GM21360 (cell line): ENCODE data around the gene UBL4A.

Experiments used
- ATAC-seq: cut with Tn5 transposase; IDR thresholded peaks from one replicate; pipeline ENCODE4 v1.9.1; 2021; ENCODE audit warnings: mild to moderate bottlenecking, moderate library complexity; ENCODE audit not compliant: unreplicated experiment

UBL4A gene

DNA sequence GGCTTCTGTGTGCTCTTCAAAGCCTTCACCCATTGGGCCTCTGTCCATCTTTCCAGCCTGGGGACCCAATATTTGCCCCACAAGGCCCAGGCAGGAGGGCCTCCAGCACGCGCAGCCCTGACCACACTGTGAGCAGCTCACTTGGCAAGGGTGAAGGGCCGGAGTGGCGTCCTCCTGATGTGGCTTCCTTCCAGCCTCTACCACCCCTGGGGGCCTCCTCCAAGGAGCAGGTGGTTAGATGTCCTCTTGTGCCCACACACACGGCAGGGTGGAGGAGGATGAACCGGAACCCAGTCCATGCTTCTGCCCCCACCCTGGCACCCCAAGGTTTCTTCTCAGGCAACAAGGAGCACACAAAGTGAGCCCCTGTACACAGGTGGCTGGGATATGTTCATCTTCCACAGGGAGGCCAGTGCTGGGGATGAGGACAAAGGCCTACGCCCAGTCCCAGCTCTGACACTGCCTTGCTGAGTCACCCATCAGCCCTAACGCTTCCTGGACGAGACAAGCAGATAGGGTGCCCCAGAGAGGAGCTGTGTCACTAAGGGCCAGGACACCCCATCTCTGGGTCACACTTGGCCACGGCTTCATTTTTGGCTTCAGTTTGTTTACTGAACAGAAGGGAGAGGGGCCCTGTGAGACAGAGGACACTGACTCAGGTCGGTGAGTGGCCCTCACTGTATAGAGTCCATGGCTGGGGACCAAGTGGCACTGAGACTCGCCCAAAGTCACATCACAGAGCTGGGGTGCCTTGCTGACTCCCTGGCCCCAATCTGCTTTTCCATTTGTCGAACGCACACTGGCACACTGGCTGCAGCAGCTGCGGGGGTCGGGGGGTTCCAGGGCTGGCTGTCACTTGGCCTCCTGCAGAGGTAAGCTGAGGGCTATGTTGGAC, 1.9 kb downstream of the UBL4A start:
- ATAC-seq, result no peak

DNA sequence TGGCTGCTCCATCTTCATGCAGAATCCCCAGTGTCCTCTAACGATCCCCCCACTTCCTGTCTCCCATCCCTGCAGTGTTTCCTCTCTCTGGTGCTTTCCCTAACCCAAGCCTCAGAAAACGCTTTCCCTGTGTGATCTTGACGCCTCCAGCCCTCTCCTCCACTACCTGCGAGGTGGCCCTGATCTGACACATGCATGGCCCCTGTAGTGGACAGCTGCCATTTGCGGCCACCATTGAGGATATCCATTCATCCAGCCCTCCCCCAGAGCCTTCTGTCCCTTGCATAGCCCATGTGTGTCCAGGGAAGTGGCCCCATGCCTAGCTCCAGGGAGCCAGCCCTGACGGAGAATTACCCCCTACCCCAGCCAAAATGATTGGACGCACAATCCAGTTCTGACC, 3.1 kb downstream of the UBL4A start:
- no peak for ATAC-seq

DNA sequence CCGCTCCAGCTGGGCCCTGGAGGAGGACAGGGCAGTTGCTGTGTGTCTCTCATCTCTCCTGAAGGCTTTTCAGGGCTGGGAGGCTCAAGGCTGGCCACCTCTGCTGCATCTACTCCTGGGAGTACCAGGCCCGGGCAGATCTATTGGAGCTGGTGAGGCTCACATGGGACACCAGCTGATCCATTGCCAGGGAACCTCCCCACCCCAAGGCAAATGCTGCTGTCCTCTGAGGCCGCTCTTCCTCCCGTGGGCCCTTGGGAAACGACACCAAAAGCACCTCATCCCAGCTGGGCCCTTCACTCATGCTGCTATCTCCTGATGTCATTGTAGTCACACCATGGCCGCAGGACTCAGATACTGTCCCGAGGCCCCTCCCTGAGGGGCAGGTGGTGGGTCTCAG, 3.6 kb downstream of the UBL4A start:
- no peak for ATAC-seq

DNA sequence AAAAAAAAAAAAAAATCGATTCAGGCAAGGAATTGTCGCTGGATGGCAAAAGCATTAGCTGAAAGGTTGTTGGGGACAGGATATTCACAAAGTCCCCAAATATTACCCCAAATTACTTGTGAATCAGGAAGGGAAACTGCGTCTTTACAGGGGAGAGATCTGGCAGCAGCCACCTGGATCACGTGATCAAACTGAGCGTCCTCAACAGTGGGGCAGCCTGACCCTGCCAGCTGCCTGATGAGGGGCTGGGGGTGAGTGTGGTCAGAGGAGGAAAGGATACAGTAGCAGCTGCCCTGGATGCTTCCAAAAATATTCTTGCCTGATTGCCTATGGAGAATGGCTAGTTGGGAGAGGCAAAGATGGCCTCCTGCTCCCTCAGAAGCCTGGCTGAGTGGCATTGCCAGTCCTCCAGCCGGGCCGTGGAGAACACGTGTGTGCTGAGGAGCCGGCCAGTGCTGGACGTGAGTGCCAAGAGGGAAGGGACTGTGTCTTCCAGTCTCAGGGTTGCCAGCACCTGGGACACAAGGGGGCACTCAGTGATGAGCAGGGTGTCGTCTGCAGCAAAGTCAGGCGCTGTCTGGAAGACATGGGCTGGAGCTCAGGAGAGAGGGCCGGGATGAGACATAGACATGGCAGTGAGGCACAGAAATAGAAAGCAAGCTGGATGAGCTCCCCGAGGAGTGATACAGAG, 4.4 kb downstream of the UBL4A start:
- ATAC-seq, result no peak

DNA sequence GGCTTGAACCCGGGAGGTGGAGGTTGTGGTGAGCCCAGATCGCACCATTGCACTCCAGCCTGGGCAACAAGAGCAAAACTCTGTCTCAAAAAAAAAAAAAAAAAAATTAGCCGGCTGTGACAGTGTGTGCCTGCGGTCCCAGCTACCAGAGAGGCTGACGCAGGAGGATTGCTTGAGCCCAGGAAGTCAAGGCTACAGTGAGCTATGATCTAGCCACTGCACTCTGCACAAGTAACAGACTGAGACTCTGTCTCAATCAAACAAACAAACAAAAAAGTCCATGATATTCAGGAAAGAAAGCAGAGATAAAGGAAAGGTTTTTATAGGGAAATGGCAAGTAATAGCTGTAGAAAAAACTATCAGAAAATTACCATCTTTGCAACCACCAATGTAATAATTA, 5.2 kb downstream of the UBL4A start:
- ATAC-seq, result no peak

DNA sequence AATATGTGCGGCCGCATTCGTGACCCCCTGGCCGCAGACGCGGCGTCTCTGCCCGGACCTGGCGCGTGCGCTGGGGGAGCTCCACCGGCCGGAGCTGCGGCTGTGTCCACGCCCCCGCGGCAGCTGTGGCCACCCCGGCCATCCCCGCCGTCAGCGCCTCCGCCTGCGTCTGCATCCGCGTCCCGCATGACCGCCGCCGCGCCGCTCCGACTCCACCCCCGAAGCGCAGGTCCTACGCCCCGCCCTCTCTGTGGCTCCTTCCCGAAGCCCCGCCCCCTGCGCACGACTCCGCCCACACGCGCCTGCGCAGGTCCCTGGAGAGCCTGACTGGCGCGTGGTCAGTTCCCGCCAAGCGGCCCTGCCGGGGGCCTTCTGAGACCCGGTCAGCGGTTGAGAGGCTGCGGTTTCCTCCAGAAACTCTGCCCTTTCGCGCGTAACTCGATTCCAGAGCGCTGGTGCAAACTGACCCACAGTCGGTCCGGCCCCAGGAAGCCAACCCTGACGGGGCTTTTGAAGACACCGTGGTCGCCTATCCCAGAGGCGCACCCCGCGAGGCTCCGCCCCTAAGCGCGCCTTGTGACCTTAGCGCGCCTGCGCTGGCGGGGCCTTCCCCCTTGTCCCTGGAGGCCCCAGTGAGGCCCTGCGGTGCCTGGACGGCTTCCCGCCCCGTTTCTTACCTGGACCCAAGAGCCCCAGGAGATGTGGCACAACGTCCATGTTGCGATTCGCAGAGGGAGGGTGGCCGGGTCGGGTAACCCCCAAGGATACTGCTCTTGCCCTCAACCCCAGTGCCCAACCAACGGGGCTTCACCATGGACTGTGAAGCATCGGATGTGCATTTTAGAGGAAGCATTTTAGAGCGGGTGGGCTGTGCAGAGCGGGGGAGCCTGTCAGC, 7.4 kb downstream of the UBL4A start, which contains the start of gene LAGE3:
TSS of gene LAGE3 (minus strand) at position 554 of the 895 bp plus-strand sequence. CDS start at position 188, 366 bp downstream.
- peak; percentile 73 for ATAC-seq

DNA sequence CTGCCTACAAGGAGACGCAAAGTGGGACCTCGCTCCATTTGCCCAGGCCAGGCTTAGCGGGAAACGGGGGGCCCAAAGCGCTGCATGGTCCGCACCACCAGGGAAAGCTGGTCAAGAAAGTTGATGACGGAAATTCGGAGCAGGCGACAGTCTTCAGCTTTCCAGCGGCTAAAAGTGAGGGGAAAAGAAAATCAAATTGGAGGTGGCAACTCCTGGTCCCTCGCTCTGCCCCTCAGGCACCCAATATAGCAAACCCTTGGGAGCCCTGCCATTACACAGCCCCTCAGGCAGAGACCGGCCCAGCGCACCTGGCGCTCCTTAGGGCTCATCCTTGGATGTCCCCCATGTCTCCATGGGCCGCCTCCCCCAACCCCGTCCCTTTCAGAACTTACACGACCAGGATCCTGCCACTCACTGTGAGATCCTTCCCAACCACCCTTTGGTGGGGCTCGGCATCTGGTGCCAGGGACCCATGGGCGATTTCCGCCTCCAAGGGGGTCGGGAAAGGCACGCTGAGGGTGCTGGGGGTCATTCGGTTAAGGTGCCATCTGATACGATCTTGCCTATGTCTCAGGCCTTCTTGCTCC, 8.4 kb downstream of the UBL4A start:
- no peak for ATAC-seq

DNA sequence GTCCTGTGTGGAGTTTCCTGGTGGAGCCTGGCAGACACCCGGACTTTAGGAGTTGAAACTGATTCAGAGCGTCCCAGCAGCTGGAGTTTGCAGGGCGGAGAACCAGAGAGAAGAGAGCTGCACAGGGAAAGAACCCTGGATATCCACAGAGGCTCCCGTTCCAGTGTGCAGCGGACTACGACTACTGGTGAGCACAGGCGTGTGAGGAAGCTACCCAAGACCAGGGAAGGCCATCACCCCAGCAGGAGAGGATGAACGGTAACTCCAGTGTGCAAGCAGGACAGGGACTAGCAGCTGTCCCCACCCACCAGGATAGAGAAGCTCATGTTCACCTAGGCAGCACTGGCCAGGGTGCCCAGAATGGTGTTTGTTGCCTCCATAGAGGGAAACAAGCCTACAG, 9.6 kb downstream of the UBL4A start:
- no peak for ATAC-seq

DNA sequence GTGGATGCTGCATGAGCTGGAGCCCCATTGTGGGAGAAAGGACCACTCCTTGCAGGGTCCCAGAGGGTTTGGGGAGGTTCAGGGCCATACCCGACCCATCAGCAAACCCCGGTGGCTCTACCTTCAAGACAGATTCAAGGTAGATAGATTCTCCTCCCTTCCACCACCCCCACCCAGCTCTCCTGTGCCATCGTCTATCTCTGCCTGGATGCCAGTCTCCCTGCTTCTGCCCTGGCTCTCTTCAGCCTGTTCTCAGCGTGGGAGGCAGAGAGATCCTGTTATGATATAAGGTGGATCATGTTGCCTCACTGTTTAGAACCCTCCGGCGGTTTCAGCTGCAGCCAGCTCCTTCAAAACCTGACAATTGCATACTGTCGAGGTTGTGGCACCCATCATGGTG, 12.7 kb downstream of the UBL4A start:
- no peak for ATAC-seq

DNA sequence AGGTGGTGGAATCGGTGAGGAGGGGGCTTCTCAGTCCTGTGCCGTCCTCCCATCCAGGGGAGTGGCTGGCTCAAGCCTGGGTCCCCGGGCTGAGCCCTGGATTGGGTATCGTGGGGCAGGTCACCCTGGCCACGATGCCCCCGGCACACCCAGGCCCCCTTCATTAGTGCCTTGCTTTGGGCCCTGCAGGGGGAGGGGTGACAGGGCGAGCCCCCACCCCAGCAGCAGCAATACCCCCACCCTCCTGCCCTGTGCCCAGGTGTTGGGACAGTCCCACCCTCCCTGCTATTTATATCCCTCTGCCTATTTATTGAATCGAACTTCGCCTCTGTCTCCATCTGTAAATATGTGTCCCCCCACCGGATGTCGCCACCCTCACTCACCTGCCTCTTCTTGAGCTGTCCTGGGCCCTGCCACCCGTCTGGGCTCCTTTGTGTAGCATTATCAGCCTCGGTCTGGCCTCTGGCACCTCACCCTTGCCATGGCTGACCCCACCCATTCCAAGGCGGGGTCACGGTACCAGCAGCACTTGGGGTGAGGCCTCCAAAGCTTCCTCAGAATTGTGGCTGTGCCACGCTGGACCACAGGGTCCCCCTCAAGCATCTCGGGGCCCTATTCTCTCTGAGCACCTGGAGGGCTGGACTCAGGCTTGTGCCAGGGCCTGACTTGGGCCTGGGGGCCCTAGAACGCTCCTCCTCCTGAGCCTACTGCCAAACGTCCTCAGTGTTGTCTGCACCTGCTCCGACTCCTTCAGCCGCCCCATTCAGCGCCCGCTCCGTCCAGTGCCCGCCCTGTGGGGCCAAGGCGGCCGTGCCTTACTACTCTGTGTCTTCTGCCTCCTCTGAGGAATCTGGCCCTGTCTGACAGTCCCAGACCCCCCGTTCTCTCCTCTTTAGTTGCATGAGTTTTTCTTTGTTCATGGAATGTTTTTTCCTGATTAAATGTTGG, 13.5 kb downstream of the UBL4A start:
- ATAC-seq, result no peak

DNA sequence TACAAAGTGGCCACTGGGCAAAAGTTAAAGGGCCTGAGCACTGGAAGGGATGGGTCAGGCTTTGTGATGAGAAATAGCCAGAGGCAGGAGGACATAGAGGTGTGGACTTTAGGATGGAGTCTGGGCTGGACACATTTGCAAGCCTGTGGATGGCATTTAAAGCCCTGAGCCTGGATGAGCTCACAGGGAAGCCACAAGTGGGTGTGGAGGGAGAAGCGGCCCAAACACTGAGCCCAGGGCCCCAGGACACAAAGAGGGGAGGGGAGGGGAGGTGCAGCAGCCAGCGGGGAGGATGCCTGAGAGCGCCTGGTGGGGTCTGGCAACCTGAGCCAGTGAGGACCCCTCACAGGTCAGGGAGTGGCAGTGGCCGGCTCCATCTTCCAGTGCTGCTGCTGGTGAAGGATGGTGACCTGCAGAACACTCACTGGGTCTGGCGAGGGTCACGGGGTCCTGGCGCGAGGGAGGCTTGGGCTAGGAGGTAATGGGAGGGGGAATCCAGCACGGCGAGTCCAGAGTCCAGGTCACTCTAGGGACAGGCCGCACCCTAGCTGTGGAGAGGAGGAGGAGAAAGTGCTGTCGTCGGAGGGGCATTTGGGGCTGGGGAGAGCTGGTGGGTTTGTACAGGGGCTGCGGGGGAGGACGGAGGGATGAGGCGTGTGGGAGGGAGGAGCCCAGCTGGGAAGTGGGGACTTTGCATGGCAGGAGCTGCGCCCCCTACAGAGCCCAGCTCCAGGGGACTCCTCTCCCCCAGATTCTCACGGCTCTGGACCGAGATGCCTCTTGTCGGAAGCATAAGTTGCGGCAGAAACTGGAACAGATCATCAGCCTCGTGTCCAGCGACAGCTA, 14.4 kb downstream of the UBL4A start:
- ATAC-seq, result no peak

DNA sequence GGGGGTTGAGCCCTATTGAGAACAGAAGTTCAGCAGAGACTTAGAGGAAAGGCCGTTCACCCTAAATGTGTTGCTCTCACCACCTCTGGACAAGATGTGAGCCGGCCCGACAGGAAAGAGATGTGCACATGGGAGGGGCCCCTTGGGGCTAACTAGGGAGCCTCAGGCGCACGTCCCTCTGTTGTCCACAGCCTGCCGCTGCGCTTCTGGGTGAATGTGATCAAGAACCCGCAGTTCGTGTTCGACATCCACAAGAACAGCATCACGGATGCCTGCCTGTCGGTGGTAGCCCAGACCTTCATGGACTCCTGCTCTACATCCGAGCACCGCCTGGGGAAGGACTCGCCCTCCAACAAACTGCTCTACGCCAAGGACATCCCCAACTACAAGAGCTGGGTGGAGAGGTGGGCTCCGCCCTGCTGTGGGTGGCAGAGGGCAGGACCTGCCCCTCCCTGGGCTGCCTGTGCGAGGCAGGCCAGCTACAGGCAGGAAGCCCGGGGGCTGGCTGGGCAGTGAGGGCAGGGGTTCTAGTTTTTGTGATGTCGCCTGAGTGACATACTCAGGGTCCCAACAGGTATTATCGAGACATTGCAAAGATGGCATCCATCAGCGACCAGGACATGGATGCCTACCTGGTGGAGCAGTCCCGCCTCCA, 15.4 kb downstream of the UBL4A start:
- ATAC-seq, result no peak

DNA sequence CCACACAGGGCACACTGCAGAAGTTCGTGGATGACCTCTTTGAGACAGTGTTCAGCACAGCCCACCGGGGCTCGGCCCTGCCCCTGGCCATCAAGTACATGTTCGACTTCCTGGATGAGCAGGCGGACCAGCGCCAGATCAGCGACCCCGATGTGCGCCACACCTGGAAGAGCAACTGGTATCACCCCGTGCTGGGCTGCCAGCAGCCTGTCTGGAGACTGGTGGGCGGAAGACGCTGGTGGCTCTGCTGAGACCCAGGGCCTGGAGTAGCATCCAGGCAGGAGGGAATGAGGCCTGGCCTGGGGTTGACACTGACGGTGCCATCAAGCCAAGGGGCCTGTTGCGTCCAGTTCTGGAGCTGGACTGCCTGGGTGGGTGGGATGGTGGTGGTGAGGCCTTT, 16.0 kb downstream of the UBL4A start:
- no peak for ATAC-seq

DNA sequence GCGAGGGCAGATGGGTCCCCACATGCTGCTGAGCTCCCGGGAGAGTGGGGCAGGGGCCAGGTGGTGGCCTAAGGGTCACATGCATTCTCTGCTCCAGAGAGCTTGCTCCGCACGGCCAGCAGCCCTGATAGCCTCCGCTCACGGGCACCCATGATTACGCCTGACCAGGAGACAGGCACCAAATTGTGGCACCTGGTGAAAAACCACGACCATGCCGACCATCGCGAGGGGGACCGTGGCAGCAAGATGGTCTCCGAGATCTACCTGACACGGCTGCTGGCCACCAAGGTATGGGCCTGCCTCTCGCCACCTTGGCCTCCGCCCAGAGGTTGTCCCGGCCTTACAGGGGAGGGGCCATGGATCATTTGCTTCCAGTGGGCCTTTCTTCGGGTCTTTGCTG, 16.5 kb downstream of the UBL4A start:
- ATAC-seq, result no peak

DNA sequence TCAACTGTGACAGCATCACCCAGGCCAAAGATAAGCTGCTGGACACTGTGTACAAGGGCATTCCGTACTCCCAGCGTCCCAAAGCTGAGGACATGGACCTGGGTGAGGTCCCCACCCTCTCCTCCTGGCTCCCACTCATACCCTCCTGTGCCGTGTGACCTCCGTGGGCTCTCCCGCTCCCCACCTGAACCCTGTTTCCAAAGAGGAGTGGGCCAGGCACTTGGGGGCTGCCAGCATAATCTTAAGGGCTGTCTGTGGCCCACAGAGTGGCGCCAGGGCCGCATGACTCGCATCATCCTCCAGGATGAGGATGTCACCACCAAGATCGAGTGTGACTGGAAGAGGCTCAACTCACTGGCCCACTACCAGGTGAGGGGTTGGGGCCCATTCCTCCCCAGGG, 17.3 kb downstream of the UBL4A start:
- ATAC-seq, result no peak

DNA sequence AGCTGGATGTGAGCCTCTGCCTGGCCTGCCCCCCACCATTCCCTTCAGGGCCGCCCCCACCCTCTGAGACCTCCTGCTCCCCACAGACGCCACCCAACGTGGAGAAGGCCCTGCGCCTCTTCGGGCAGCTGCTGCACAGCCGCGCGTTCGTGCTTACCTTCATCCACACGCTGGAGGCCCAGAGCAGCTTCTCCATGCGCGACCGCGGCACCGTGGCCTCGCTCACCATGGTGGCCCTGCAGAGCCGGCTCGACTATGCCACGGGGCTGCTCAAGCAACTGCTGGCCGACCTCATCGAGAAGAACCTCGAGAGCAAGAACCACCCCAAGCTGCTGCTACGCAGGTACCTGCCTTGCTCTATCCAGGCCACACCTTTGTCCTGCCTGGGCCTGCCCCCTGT, 18.2 kb downstream of the UBL4A start:
- no peak for ATAC-seq

DNA sequence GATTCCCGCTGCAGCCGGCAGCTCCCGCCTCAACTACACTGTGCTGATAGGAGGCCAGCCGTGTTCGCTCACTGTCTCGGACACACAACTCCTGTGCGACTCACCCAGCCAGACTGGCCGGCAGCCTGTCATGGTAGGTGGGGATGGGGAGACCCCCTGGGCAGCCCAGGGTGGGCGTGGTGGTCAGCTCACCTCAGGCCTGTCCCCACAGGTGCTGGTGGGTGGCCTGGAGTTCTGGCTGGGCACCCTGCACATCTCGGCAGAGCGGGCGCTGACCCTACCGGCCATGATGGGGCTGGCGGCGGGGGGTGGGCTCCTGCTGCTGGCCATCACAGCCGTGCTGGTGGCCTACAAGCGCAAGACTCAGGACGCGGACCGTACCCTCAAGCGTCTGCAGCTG, 18.9 kb downstream of the UBL4A start:
- ATAC-seq, result no peak

DNA sequence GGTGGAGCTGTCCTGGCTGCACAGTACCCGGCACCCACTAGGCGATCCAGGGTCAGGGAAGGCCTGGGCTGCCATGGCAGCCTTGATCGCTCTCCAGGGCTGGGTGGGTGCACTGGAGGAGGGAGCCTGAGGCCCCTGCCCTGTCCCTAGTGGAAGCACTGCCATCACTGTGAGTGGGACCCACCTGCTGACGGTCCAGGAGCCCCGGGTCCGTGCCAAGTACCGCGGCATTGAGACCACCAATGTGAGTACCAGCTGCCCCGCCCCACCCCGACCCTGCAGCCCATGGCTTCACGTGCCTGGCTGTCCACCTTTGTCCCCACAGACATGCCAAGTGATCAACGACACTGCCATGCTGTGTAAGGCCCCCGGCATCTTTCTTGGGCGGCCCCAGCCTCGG, 19.5 kb downstream of the UBL4A start:
- no peak for ATAC-seq
